SH-SY5Y (cell line): ENCODE measurements around the gene PTPRG.

Source experiments
- GATA2 ChIP-seq: IDR thresholded peaks from 2 replicates; pipeline ENCODE4 v1.6.1; 2011; ENCODE audit warnings: mild to moderate bottlenecking, low read depth, low read length
- GATA3 ChIP-seq: IDR thresholded peaks from 2 replicates; pipeline ENCODE4 v1.6.1; 2011; ENCODE audit warnings: low read depth, mild to moderate bottlenecking, low read length, moderate library complexity

- TF ChIP-seq GATA2 (no peak), GATA3 (no peak)
Observed at GRCh38 chr3:61901496-61901895, 340.1 kb downstream of the PTPRG start.
